CD14-positive monocyte (primary cell): ENCODE results near the gene CANT1. TPM values are rescaled to one million over a fixed set of nuclear protein-coding genes. Genes with fewer than 3 reads are reported as not detected.

Source experiments
- DNase-seq, 3 donors: peaks; one replicate each; pipeline ENCODE4 v3.0.0-alpha.2; 2011 to 2022
- H2AFZ ChIP-seq: 2 replicates; pipeline ENCODE4 v1.6.0; 2012; ENCODE audit warnings: mild to moderate bottlenecking, low read depth, low read length, inconsistent platforms; ENCODE audit not compliant: insufficient read depth, poor library complexity, severe bottlenecking
- H3K27ac ChIP-seq, 2 donors: 1 replicate in 1 of 2; 2 replicates in 1 of 2; pipeline ENCODE4 v1.5.1; 2012 to 2013; ENCODE audit warnings: low read length in 2 of 2, control low read depth in 1 of 2, inconsistent platforms in 1 of 2, low read depth in 1 of 2, mild to moderate bottlenecking in 1 of 2
- H3K27me3 ChIP-seq, 2 donors: one replicate each; pipeline versions ENCODE4 v1.6.0 to v1.6.1; 2011 to 2013; ENCODE audit warnings: low read length in 2 of 2; ENCODE audit not compliant: control insufficient read depth in 2 of 2, insufficient read depth in 2 of 2
- H3K36me3 ChIP-seq, 2 donors: replicated peaks in 1 of 2; 1 replicate in 1 of 2; 2 replicates in 1 of 2; pipeline versions ENCODE4 v1.5.1 to v1.6.1; 2012 to 2013; ENCODE audit warnings: low read length in 2 of 2, control low read depth in 1 of 2, inconsistent platforms in 1 of 2, mild to moderate bottlenecking in 1 of 2; ENCODE audit not compliant: insufficient read depth in 2 of 2, control insufficient read depth in 1 of 2
- H3K4me1 ChIP-seq, 2 donors: 1 replicate in 1 of 2; 2 replicates in 1 of 2; pipeline versions ENCODE4 v1.5.1 to v1.6.1; 2012 to 2013; ENCODE audit warnings: low read length in 2 of 2, control low read depth in 1 of 2, inconsistent platforms in 1 of 2, mild to moderate bottlenecking in 1 of 2, moderate library complexity in 1 of 2; ENCODE audit not compliant: insufficient read depth in 2 of 2, control insufficient read depth in 1 of 2
- H3K4me2 ChIP-seq: replicated peaks from 2 replicates; pipeline ENCODE3; 2012; ENCODE audit warnings: low read length, moderate library complexity, mild to moderate bottlenecking; ENCODE audit not compliant: poor library complexity, severe bottlenecking; ENCODE audit errors: extremely low read depth
- H3K4me3 ChIP-seq, 3 experiments: fragments of 200-600 bp in 1 of 3; sonication (generic) in 1 of 3; replicated peaks in 1 of 3; 1 replicate in 2 of 3; 2 replicates in 1 of 3; pipeline ENCODE4 v1.5.1; 2011 to 2013; ENCODE audit warnings: low read length in 3 of 3, mild to moderate bottlenecking in 3 of 3, control low read depth in 2 of 3, low read depth in 2 of 3, inconsistent platforms in 1 of 3, moderate library complexity in 1 of 3
- H3K79me2 ChIP-seq: 2 replicates; pipeline ENCODE4 v1.6.0; 2012; ENCODE audit warnings: mild to moderate bottlenecking, control low read depth, inconsistent platforms, low read length, moderate library complexity; ENCODE audit not compliant: insufficient read depth
- H3K9ac ChIP-seq: 2 replicates; pipeline ENCODE4 v1.6.0; 2017; ENCODE audit warnings: low read length, mild to moderate bottlenecking; ENCODE audit not compliant: insufficient read depth, poor library complexity, severe bottlenecking
- H3K9me3 ChIP-seq, 2 donors: replicated peaks in 1 of 2; 1 replicate in 1 of 2; 2 replicates in 1 of 2; pipeline versions ENCODE4 v1.5.1 to v1.6.1; 2012 to 2013; ENCODE audit warnings: low read length in 2 of 2, control low read depth in 1 of 2; ENCODE audit not compliant: control insufficient read depth in 1 of 2, insufficient read depth in 1 of 2
- H4K20me1 ChIP-seq: 2 replicates; pipeline ENCODE4 v1.6.0; 2012; ENCODE audit warnings: mild to moderate bottlenecking, low read length, control low read depth, moderate library complexity; ENCODE audit not compliant: insufficient read depth
- H3K27ac Mint-ChIP-seq, 7 donors: one replicate each; pipeline ENCODE4 v1.8.0; 2020; ENCODE audit warnings: mild to moderate bottlenecking in 7 of 7, mixed read lengths in 7 of 7, moderate library complexity in 6 of 7, inconsistent platforms in 2 of 7
- H3K27me3 Mint-ChIP-seq, 3 donors: one replicate each; pipeline ENCODE4 v1.8.0; 2021 to 2022; ENCODE audit warnings: low read depth in 3 of 3, mild to moderate bottlenecking in 3 of 3, mixed read lengths in 3 of 3, moderate library complexity in 3 of 3, inconsistent platforms in 1 of 3
- H3K36me3 Mint-ChIP-seq, 2 donors: one replicate each; pipeline ENCODE4 v1.8.0; 2020; ENCODE audit warnings: mixed read lengths in 2 of 2, inconsistent platforms in 1 of 2, mild to moderate bottlenecking in 1 of 2
- H3K4me1 Mint-ChIP-seq: one replicate; pipeline ENCODE4 v1.8.0; 2020; ENCODE audit warnings: mild to moderate bottlenecking, mixed read lengths
- H3K4me3 Mint-ChIP-seq, 2 donors: one replicate each; pipeline ENCODE4 v1.8.0; 2020; ENCODE audit warnings: mild to moderate bottlenecking in 2 of 2, mixed read lengths in 2 of 2, moderate library complexity in 1 of 2
- H3K9me3 Mint-ChIP-seq, 7 donors: one replicate each; pipeline ENCODE4 v1.8.0; 2020 to 2022; ENCODE audit warnings: mixed read lengths in 7 of 7, mild to moderate bottlenecking in 6 of 7, moderate library complexity in 6 of 7, inconsistent platforms in 2 of 7
- CTCF ChIP-seq: fragments of 200-600 bp; IDR thresholded peaks from one replicate; pipeline ENCODE4 v1.8.0; 2022; ENCODE audit warnings: antibody characterized with exemption, mild to moderate bottlenecking
- WGBS: methylation state at CpG from one replicate; pipeline ENCODE4 v1.1.5; 2013; ENCODE audit warnings: missing lambda C conversion rate; ENCODE audit not compliant: insufficient coverage; 5-methylcytosine and 5-hydroxymethylcytosine counted together
- intact Hi-C, 2 donors: fragments of 100-400 bp; cut with micrococcal nuclease; formaldehyde crosslinking; loops; one replicate each; pipeline versions ENCODE4 v1.15.0 to v1.15.1; 2023
- polyA plus RNA-seq, 3 donors: library from polyadenylated mRNA; depleted of rRNA in 1 of 3; unstranded in 2 of 3; stranded (reverse) in 1 of 3; fragments of 300-500 nt in 2 of 3; fragments of >200 nt in 1 of 3; fragmentation: Illumina TruSeq in 2 of 3; gene quantifications; 1 replicate in 2 of 3; 2 replicates in 1 of 3; pipeline ENCODE4 v1.2.3, GENCODE V29; 2012 to 2021

Gene CANT1
- polyA plus RNA-seq, 3 donors, result 10.6 to 16.6 (median 14.3) TPM

- WGBS, result 99% methylated on average over 26 of the region's 34 CpGs
- H3K4me2 ChIP-seq, result no peak overlapping the region
- H3K9ac ChIP-seq, result no peak overlapping the region
- peak overlapping the region in 4 of 7 donors; percentile 30 to 69 (median 57) for H3K27ac Mint-ChIP-seq
- no peak for TF ChIP-seq CTCF
- peaks cover 0 to 1% (median 0%) of the 10 kb centered on the region in 3 donors for H3K27me3 Mint-ChIP-seq
- peaks cover 44% of the 10 kb centered on the region for H3K79me2 ChIP-seq
- intact Hi-C loops, result no loop called here
- no peak overlapping the region for H2AFZ ChIP-seq
- peaks cover 85 to 100% of the 10 kb centered on the region in 2 donors for H3K36me3 ChIP-seq
- H3K27me3 ChIP-seq, result no peaks in the 10 kb centered on the region
- no peak overlapping the region for H3K4me3 ChIP-seq
- peaks cover 1% of the 10 kb centered on the region for H3K4me1 Mint-ChIP-seq
- peaks cover 86% of the 10 kb centered on the region for H4K20me1 ChIP-seq
- H3K27ac ChIP-seq, result no peak overlapping the region
- H3K9me3 Mint-ChIP-seq, result peaks cover 0 to 2% (median 0%) of the 10 kb centered on the region in 7 donors
- H3K36me3 Mint-ChIP-seq, result peaks cover 63 to 98% of the 10 kb centered on the region in 2 donors
- no peak for DNase-seq
- H3K9me3 ChIP-seq, result no peaks in the 10 kb centered on the region
- H3K4me1 ChIP-seq, result no peaks in the 10 kb centered on the region
- H3K4me3 Mint-ChIP-seq, result no peak overlapping the region
Observed at GRCh38 chr17:78995022-78995760, 14.4 kb downstream of the CANT1 start.

- peaks cover 0 to 2% (median 0%) of the 10 kb centered on the region in 7 donors for H3K9me3 Mint-ChIP-seq
- Histone ChIP-seq H3K9me3 (no peaks in the 10 kb centered on the region), H3K4me3 (no peak overlapping the region), H2AFZ (no peak overlapping the region), H3K27ac (peak overlapping the region in 1 of 2 donors; percentile 41), H4K20me1 (peaks cover 75% of the 10 kb centered on the region), H3K4me2 (no peak overlapping the region), H3K36me3 (peaks cover 84 to 92% of the 10 kb centered on the region in 2 donors), H3K79me2 (peaks cover 33% of the 10 kb centered on the region), H3K27me3 (no peaks in the 10 kb centered on the region), H3K4me1 (no peaks in the 10 kb centered on the region), H3K9ac (no peak overlapping the region)
- peak overlapping the region in 2 of 7 donors; percentile 10 to 79 for H3K27ac Mint-ChIP-seq
- WGBS, result 94% methylated on average over 14 of the region's 22 CpGs
- H3K27me3 Mint-ChIP-seq, result peaks cover 0 to 1% (median 0%) of the 10 kb centered on the region in 3 donors
- H3K4me1 Mint-ChIP-seq, result peaks cover 1% of the 10 kb centered on the region
- no peak for TF ChIP-seq CTCF
- intact Hi-C loops, result no loop called here
- H3K4me3 Mint-ChIP-seq, result no peak overlapping the region
- H3K36me3 Mint-ChIP-seq, result peaks cover 65 to 96% of the 10 kb centered on the region in 2 donors
- no peak for DNase-seq
Observed at GRCh38 chr17:78993981-78994671, 15.4 kb downstream of the CANT1 start.
